Suprapubic skin (tissue), 4 donors: ENCODE measurements around the gene NTN3. TPM values are rescaled to one million over a fixed set of nuclear protein-coding genes. Genes with fewer than 3 reads are reported as not detected.

ENCODE experiments used
- DNase-seq, 2 donors: peaks; one replicate each; pipeline ENCODE4 v3.0.0-alpha.2; 2019; ENCODE audit warnings: low spot score in 2 of 2
- H3K27ac ChIP-seq: fragments of 200-600 bp; sonication (generic); one replicate; pipeline ENCODE4 v1.5.1; 2019
- H3K27me3 ChIP-seq: fragments of 200-600 bp; sonication (generic); one replicate; pipeline ENCODE4 v1.5.1; 2019
- H3K36me3 ChIP-seq: fragments of 200-600 bp; sonication (generic); one replicate; pipeline ENCODE4 v1.5.1; 2019
- H3K4me1 ChIP-seq: fragments of 200-600 bp; sonication (generic); one replicate; pipeline ENCODE4 v1.5.1; 2019
- H3K4me3 ChIP-seq: fragments of 200-600 bp; sonication (generic); one replicate; pipeline ENCODE4 v1.5.1; 2019; ENCODE audit warnings: mild to moderate bottlenecking
- H3K9me3 ChIP-seq: fragments of 200-600 bp; sonication (generic); one replicate; pipeline ENCODE4 v1.5.1; 2019
- CTCF ChIP-seq, 2 donors: fragments of 200-600 bp in 1 of 2; fragments of 450-650 bp in 1 of 2; sonication (generic) in 1 of 2; IDR thresholded peaks; one replicate each; pipeline ENCODE4 v1.5.1; 2016 to 2019; ENCODE audit warnings: antibody characterized with exemption in 2 of 2, mild to moderate bottlenecking in 1 of 2, moderate library complexity in 1 of 2
- EP300 ChIP-seq: sonication (generic); formaldehyde crosslinking; IDR thresholded peaks from one replicate; pipeline ENCODE4 v1.6.1; 2017; ENCODE audit warnings: antibody characterized with exemption
- POLR2A ChIP-seq, 2 donors: fragments of 450-650 bp; IDR thresholded peaks; one replicate each; pipeline ENCODE4 v1.6.1; 2017; ENCODE audit warnings: antibody characterized with exemption in 2 of 2, mild to moderate bottlenecking in 2 of 2, moderate library complexity in 2 of 2
- POLR2AphosphoS5 ChIP-seq, 3 donors: sonication (generic); formaldehyde crosslinking; IDR thresholded peaks; one replicate each; pipeline ENCODE4 v1.6.1; 2017; ENCODE audit warnings: antibody characterized with exemption in 3 of 3
- whole genome bisulfite sequencing: methylation state at CpG from one replicate; pipeline ENCODE4 v1.1.5; 2018; 5-methylcytosine and 5-hydroxymethylcytosine counted together
- total RNA-seq, 4 donors: library from RNA; depleted of rRNA; stranded (reverse); fragments of >200 nt; gene quantifications; one replicate each; pipeline ENCODE4 v1.1.0, GENCODE V29; 2016

NTN3 gene
- total RNA-seq, 4 donors from 2014 or later, result not detected

GRCh38 chr16:2425825-2426430 is 45.2 kb upstream of the NTN3 start:
- Histone ChIP-seq H3K4me3 (no peak overlapping the region), H3K27ac (no peak overlapping the region), H3K27me3 (no peaks in the 10 kb centered on the region), H3K36me3 (no peaks in the 10 kb centered on the region), H3K9me3 (no peaks in the 10 kb centered on the region), H3K4me1 (peaks cover 25% of the 10 kb centered on the region)
- 91% methylated on average over 6 of the region's 13 CpGs for WGBS
- peak in 1 of 2 donors; percentile 55 for DNase-seq
- TF ChIP-seq CTCF (IDR thresholded peaks at IDR 0.05) (no peak), POLR2A (IDR thresholded peaks at IDR 0.05) (no peak), POLR2AphosphoS5 (IDR thresholded peaks at IDR 0.05) (no peak), EP300 (no peak)

- Histone ChIP-seq H3K36me3 (no peaks in the 10 kb centered on the region), H3K27me3 (no peaks in the 10 kb centered on the region), H3K4me3 (no peak overlapping the region), H3K9me3 (no peaks in the 10 kb centered on the region), H3K4me1 (peaks cover 26% of the 10 kb centered on the region), H3K27ac (no peak overlapping the region)
- peak in 1 of 2 donors; percentile 62 for DNase-seq
- WGBS, result 91% methylated on average over 5 of the region's 6 CpGs
- TF ChIP-seq EP300, result no peak
- no peak for TF ChIP-seq POLR2A (IDR thresholded peaks at IDR 0.05)
- no peak for TF ChIP-seq CTCF (IDR thresholded peaks at IDR 0.05)
- no peak for TF ChIP-seq POLR2AphosphoS5 (IDR thresholded peaks at IDR 0.05)
Observed at GRCh38 chr16:2426941-2427361, 44.1 kb upstream of the NTN3 start.

GRCh38 chr16:2427526-2427925 is 43.6 kb upstream of the NTN3 start:
- Histone ChIP-seq H3K27me3 (no peaks in the 10 kb centered on the region), H3K36me3 (peaks cover 4% of the 10 kb centered on the region), H3K4me1 (peaks cover 26% of the 10 kb centered on the region), H3K9me3 (no peaks in the 10 kb centered on the region), H3K27ac (no peak overlapping the region), H3K4me3 (no peak overlapping the region)
- peak in 1 of 2 donors; percentile 46 for DNase-seq
- no peak for TF ChIP-seq EP300
- TF ChIP-seq POLR2AphosphoS5 (IDR thresholded peaks at IDR 0.05), result no peak
- no peak for TF ChIP-seq POLR2A (IDR thresholded peaks at IDR 0.05)
- TF ChIP-seq CTCF (IDR thresholded peaks at IDR 0.05), result no peak
- WGBS, result 78% methylated on average over 4 of the region's 4 CpGs

GRCh38 chr16:2428051-2428783 is 42.9 kb upstream of the NTN3 start:
- H3K27me3 ChIP-seq, result no peaks in the 10 kb centered on the region
- DNase-seq, result peak in 1 of 2 donors; percentile 73
- H3K9me3 ChIP-seq, result no peaks in the 10 kb centered on the region
- no peak overlapping the region for H3K27ac ChIP-seq
- H3K4me1 ChIP-seq, result peaks cover 26% of the 10 kb centered on the region
- TF ChIP-seq EP300, result no peak
- no peak for TF ChIP-seq POLR2AphosphoS5 (IDR thresholded peaks at IDR 0.05)
- TF ChIP-seq POLR2A (IDR thresholded peaks at IDR 0.05), result no peak
- TF ChIP-seq CTCF (IDR thresholded peaks at IDR 0.05), result no peak
- WGBS, result 64% methylated on average over 12 of the region's 28 CpGs
- peaks cover 11% of the 10 kb centered on the region for H3K36me3 ChIP-seq
- H3K4me3 ChIP-seq, result peak overlapping the region; percentile 97

- no peak for DNase-seq
Observed at GRCh38 chr16:2428784-2429033, 42.4 kb upstream of the NTN3 start.

More at GRCh38 chr16:2428784-2429033, 42.4 kb upstream of the NTN3 start:
- TF ChIP-seq EP300 (no peak), POLR2A (IDR thresholded peaks at IDR 0.05) (no peak), CTCF (IDR thresholded peaks at IDR 0.05) (no peak), POLR2AphosphoS5 (IDR thresholded peaks at IDR 0.05) (no peak)
- H3K27ac ChIP-seq, result no peak overlapping the region
- peaks cover 11% of the 10 kb centered on the region for H3K36me3 ChIP-seq
- H3K4me3 ChIP-seq, result peak overlapping the region; percentile 97
- WGBS, result 0% methylated on average over 3 of the region's 24 CpGs
- H3K27me3 ChIP-seq, result no peaks in the 10 kb centered on the region
- no peaks in the 10 kb centered on the region for H3K9me3 ChIP-seq
- H3K4me1 ChIP-seq, result peaks cover 26% of the 10 kb centered on the region
